Colonic mucosa (tissue), 4 donors: Measurements from ENCODE around the gene RANGAP1. TPM values are rescaled to one million over a fixed set of nuclear protein-coding genes. Genes with fewer than 3 reads are reported as not detected.

Source experiments
- DNase-seq: peaks from one replicate; pipeline ENCODE4 v3.0.0-alpha.2; 2020
- H3K27ac ChIP-seq: fragments of 200-600 bp; one replicate; pipeline ENCODE4 v1.8.0; 2021
- H3K27me3 ChIP-seq: fragments of 200-600 bp; one replicate; pipeline ENCODE4 v1.8.0; 2021
- H3K36me3 ChIP-seq: fragments of 200-600 bp; one replicate; pipeline ENCODE4 v1.8.0; 2021
- H3K4me1 ChIP-seq: fragments of 200-600 bp; one replicate; pipeline ENCODE4 v1.8.0; 2021; ENCODE audit warnings: mild to moderate bottlenecking
- H3K4me3 ChIP-seq: fragments of 200-600 bp; one replicate; pipeline ENCODE4 v1.8.0; 2021
- H3K9ac ChIP-seq, 2 donors: one replicate each; pipeline ENCODE4 v1.7.0; 2013; ENCODE audit warnings: control low read depth in 2 of 2, low read depth in 2 of 2, low read length in 2 of 2
- H3K9me3 ChIP-seq: fragments of 200-600 bp; one replicate; pipeline ENCODE4 v1.8.0; 2021
- CTCF ChIP-seq: fragments of 200-600 bp; IDR thresholded peaks from one replicate; pipeline ENCODE4 v1.8.0; 2022; ENCODE audit warnings: antibody characterized with exemption, mild to moderate bottlenecking
- intact Hi-C: fragments of 100-400 bp; cut with DNase I; formaldehyde crosslinking; loops from one replicate; pipeline ENCODE4 v1.14.1; 2022
- total RNA-seq, 2 donors: library from RNA; stranded (reverse); fragmentation: NEBNext Ultra II Directional in 1 of 2; extraction: Animal tissue kit (Norgen Biotek cat#: 25700) in 1 of 2; gene quantifications; one replicate each; pipeline ENCODE4 v1.2.1, GENCODE V29; 2021
- donor health status: healthy.
- donor health status: DM: no; HTN: no; CAD: no.
- donor health status: DM: no; HTN: no; CAD: no.

RANGAP1 gene
- total RNA-seq, result 100 to 1,000 TPM in 1 of 2 donors, 10 to 100 TPM in 1; 35.5 to 124 TPM

- DNase-seq, result peak; percentile 99
- intact Hi-C loops, result loop anchor here (5.0 kb wide), 1 partner anchor 161 kb away; the partner anchor contains the start of gene TOB2
- Histone ChIP-seq H3K9me3 (no peaks in the 10 kb centered on the region), H3K4me3 (peak within 1 kb of the TSS; percentile 93), H3K9ac (peak within 1 kb of the TSS; percentile 64 to 83), H3K27me3 (no peaks in the 10 kb centered on the region), H3K36me3 (no peaks in the 10 kb centered on the region), H3K27ac (peak within 1 kb of the TSS; percentile 88), H3K4me1 (peaks cover 4% of the 10 kb centered on the region)
- TF ChIP-seq CTCF, result no peak
Measured at GRCh38 chr22:41285820-41286638, at the start of gene RANGAP1. TSS of gene RANGAP1 (minus strand) at chr22:41286187. CDS start at chr22:41281044, 5,143 bp downstream.

GRCh38 chr22:41334951-41335635 is 49.1 kb upstream of the RANGAP1 start:
- H3K4me3 ChIP-seq, result no peak overlapping the region
- no peaks in the 10 kb centered on the region for H3K27me3 ChIP-seq
- no peak for TF ChIP-seq CTCF
- no peak overlapping the region for H3K9ac ChIP-seq
- intact Hi-C loops, result no loop called here
- H3K9me3 ChIP-seq, result no peaks in the 10 kb centered on the region
- no peak for DNase-seq
- no peak overlapping the region for H3K27ac ChIP-seq
- H3K4me1 ChIP-seq, result no peaks in the 10 kb centered on the region
- H3K36me3 ChIP-seq, result peaks cover 4% of the 10 kb centered on the region

GRCh38 chr22:41334215-41334614 is 48.2 kb upstream of the RANGAP1 start:
- no peak overlapping the region for H3K4me3 ChIP-seq
- H3K9ac ChIP-seq, result no peak overlapping the region
- no peak for TF ChIP-seq CTCF
- no peaks in the 10 kb centered on the region for H3K27me3 ChIP-seq
- H3K36me3 ChIP-seq, result peaks cover 9% of the 10 kb centered on the region
- no peaks in the 10 kb centered on the region for H3K4me1 ChIP-seq
- DNase-seq, result no peak
- intact Hi-C loops, result no loop called here
- no peak overlapping the region for H3K27ac ChIP-seq
- no peaks in the 10 kb centered on the region for H3K9me3 ChIP-seq

- TF ChIP-seq CTCF, result no peak
- no peaks in the 10 kb centered on the region for H3K27me3 ChIP-seq
- H3K9ac ChIP-seq, result no peak overlapping the region
- no peak overlapping the region for H3K27ac ChIP-seq
- intact Hi-C loops, result no loop called here
- H3K36me3 ChIP-seq, result peaks cover 9% of the 10 kb centered on the region
- H3K4me1 ChIP-seq, result no peaks in the 10 kb centered on the region
- no peaks in the 10 kb centered on the region for H3K9me3 ChIP-seq
- no peak for DNase-seq
- no peak overlapping the region for H3K4me3 ChIP-seq
Measured at GRCh38 chr22:41333806-41334205, 47.8 kb upstream of the RANGAP1 start.

- Histone ChIP-seq H3K27ac (no peak overlapping the region), H3K9ac (no peak overlapping the region), H3K27me3 (no peaks in the 10 kb centered on the region), H3K4me1 (no peaks in the 10 kb centered on the region), H3K9me3 (no peaks in the 10 kb centered on the region), H3K36me3 (peaks cover 9% of the 10 kb centered on the region), H3K4me3 (no peak overlapping the region)
- no peak for DNase-seq
- intact Hi-C loops, result no loop called here
- TF ChIP-seq CTCF, result no peak
Measured at GRCh38 chr22:41332217-41332939, 46.4 kb upstream of the RANGAP1 start.
